ENCODE data around the gene FIZ1.

Gene FIZ1

GRCh38 chr19:55597501-55597921 lies 1.8 kb downstream of the FIZ1 start (continued):
- TF ChIP-seq ZFP30 (CRISPR knock-in tag; IDR thresholded peaks at IDR 0.05) (no peak), TCF4 (CRISPR knock-in tag; IDR thresholded peaks at IDR 0.05; ENCODE audit: borderline replicate concordance) (no peak), BACH2 (CRISPR knock-in tag; IDR thresholded peaks at IDR 0.05; ENCODE audit: borderline replicate concordance) (no peak), TSHZ2 (CRISPR knock-in tag; IDR thresholded peaks at IDR 0.05) (no peak)

- no peak for ATAC-seq
- TF ChIP-seq TCF4 (CRISPR knock-in tag; IDR thresholded peaks at IDR 0.05; ENCODE audit: borderline replicate concordance) = no peak
- TF ChIP-seq TSHZ2 (CRISPR knock-in tag; IDR thresholded peaks at IDR 0.05) = no peak
- TF ChIP-seq ZNF70 (CRISPR knock-in tag; IDR thresholded peaks at IDR 0.05) = no peak
- no peak for TF ChIP-seq ZC3H10 (CRISPR knock-in tag; IDR thresholded peaks at IDR 0.05)
- no peak for TF ChIP-seq ZFP30 (CRISPR knock-in tag; IDR thresholded peaks at IDR 0.05)
- no peak for TF ChIP-seq CREB5 (CRISPR knock-in tag; IDR thresholded peaks at IDR 0.05; ENCODE audit: low read depth)
- no peak for TF ChIP-seq BACH2 (CRISPR knock-in tag; IDR thresholded peaks at IDR 0.05; ENCODE audit: borderline replicate concordance)
- TF ChIP-seq OSR1 (CRISPR knock-in tag; IDR thresholded peaks at IDR 0.05) = no peak
- no peak for TF ChIP-seq ESRRG (CRISPR knock-in tag; IDR thresholded peaks at IDR 0.05)
- no peak for TF ChIP-seq POU6F1 (CRISPR knock-in tag; IDR thresholded peaks at IDR 0.05; ENCODE audit: borderline replicate concordance, low read depth)
- TF ChIP-seq ARNTL (CRISPR knock-in tag; IDR thresholded peaks at IDR 0.05; ENCODE audit: borderline replicate concordance, low read depth) = no peak
- no peak for TF ChIP-seq SNAI2 (CRISPR knock-in tag; IDR thresholded peaks at IDR 0.05)
- no peak for TF ChIP-seq ZNF565 (CRISPR knock-in tag; conservative IDR thresholded peaks at IDR 0.05; ENCODE audit: low read depth)
- no peak for TF ChIP-seq CSDC2 (CRISPR knock-in tag; IDR thresholded peaks at IDR 0.05)
- TF ChIP-seq ZNF8 (CRISPR knock-in tag; IDR thresholded peaks at IDR 0.05) = no peak
- no peak for TF ChIP-seq RARB (CRISPR knock-in tag; IDR thresholded peaks at IDR 0.05)
- TF ChIP-seq GLIS3 (CRISPR knock-in tag; IDR thresholded peaks at IDR 0.05) = no peak
- no peak for TF ChIP-seq PPARA (CRISPR knock-in tag; IDR thresholded peaks at IDR 0.05; ENCODE audit: borderline replicate concordance)
- no peak for TF ChIP-seq ZFP3 (CRISPR knock-in tag; IDR thresholded peaks at IDR 0.05)
- no peak for TF ChIP-seq PATZ1 (CRISPR knock-in tag; IDR thresholded peaks at IDR 0.05; ENCODE audit: borderline replicate concordance)
Observed at GRCh38 chr19:55596304-55596703, 3.0 kb downstream of the FIZ1 start.

GRCh38 chr19:55594996-55595545 lies 4.2 kb downstream of the FIZ1 start:
- no peak for ATAC-seq
- TF ChIP-seq ZFP30 (CRISPR knock-in tag; IDR thresholded peaks at IDR 0.05) (no peak), ZC3H10 (CRISPR knock-in tag; IDR thresholded peaks at IDR 0.05) (no peak), CREB5 (CRISPR knock-in tag; IDR thresholded peaks at IDR 0.05; ENCODE audit: low read depth) (no peak), ARNTL (CRISPR knock-in tag; IDR thresholded peaks at IDR 0.05; ENCODE audit: borderline replicate concordance, low read depth) (no peak), CSDC2 (CRISPR knock-in tag; IDR thresholded peaks at IDR 0.05) (no peak), SNAI2 (CRISPR knock-in tag; IDR thresholded peaks at IDR 0.05) (no peak), PATZ1 (CRISPR knock-in tag; IDR thresholded peaks at IDR 0.05; ENCODE audit: borderline replicate concordance) (no peak), BACH2 (CRISPR knock-in tag; IDR thresholded peaks at IDR 0.05; ENCODE audit: borderline replicate concordance) (no peak), ZNF8 (CRISPR knock-in tag; IDR thresholded peaks at IDR 0.05) (no peak), RARB (CRISPR knock-in tag; IDR thresholded peaks at IDR 0.05) (no peak), ISL1 (CRISPR knock-in tag; IDR thresholded peaks at IDR 0.05) (no peak), ZNF70 (CRISPR knock-in tag; IDR thresholded peaks at IDR 0.05) (no peak), GLIS3 (CRISPR knock-in tag; IDR thresholded peaks at IDR 0.05) (no peak)

Measured in SK-N-SH treated with all-trans-retinoic acid at 6 μM for 48 hours (cell line).